Measurements from ENCODE around the gene PIGN.

PIGN gene

DNA sequence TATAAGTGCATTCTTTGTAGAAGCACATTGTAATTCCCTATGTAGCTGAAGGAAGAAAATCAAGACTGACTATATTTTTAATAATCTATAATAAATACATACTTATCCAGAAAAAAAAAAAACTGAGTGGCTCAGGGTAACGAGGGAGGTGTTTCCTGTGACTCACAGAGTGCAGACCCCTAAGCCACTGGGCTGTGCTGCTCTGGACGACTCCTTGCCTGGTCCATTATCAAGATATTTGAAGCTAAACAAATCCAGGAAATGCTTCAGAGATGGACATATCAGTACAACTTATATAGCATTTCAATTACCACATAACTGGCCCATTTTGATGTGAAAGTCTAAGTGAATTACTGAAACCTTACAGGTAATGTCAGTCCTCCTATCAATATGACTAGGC lies 80.6 kb downstream of the PIGN start:
- TF ChIP-seq POLR2AphosphoS5 (IDR thresholded peaks at IDR 0.05; ENCODE audit: low read depth, low read length) (no peak), TAF1 (IDR thresholded peaks at IDR 0.05; ENCODE audit: borderline replicate concordance, low read depth, low read length) (no peak), POLR2A (IDR thresholded peaks at IDR 0.05; ENCODE audit: low read depth, low read length) (no peak)
- DNase-seq (ENCODE audit: insufficient read length) (no peak), FAIRE-seq (no peak)

- FAIRE-seq (no peak), DNase-seq (ENCODE audit: insufficient read length) (no peak)
Measured at GRCh38 chr18:62105376-62105775, 81.5 kb downstream of the PIGN start.

DNA sequence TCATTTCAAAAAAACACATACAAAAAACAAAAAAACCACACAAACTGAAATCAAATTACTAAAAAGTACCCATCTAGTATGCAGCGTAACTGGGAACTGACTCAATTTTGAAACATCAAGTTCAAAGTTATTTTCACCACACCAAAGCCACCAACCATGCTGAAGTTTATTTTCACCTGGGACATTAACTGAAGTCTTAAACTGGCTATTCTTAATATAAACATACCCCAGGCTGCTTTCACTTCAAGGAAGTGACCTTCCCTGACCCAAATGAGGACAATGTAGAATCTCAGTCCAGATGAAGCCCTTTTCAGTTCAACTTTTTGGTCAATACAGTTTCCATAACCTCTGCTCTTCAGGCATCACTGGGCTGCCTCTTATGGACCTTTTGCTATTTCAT lies 84.6 kb downstream of the PIGN start:
- no peak for TF ChIP-seq TAF1 (IDR thresholded peaks at IDR 0.05; ENCODE audit: borderline replicate concordance, low read depth, low read length)
- TF ChIP-seq POLR2A (IDR thresholded peaks at IDR 0.05; ENCODE audit: low read depth, low read length), result no peak
- no peak for TF ChIP-seq POLR2AphosphoS5 (IDR thresholded peaks at IDR 0.05; ENCODE audit: low read depth, low read length)
- FAIRE-seq, result no peak
- no peak for DNase-seq (ENCODE audit: insufficient read length)

More at GRCh38 chr18:62105376-62105775, 81.5 kb downstream of the PIGN start:
- TF ChIP-seq TAF1 (IDR thresholded peaks at IDR 0.05; ENCODE audit: borderline replicate concordance, low read depth, low read length) (no peak), POLR2A (IDR thresholded peaks at IDR 0.05; ENCODE audit: low read depth, low read length) (no peak), POLR2AphosphoS5 (IDR thresholded peaks at IDR 0.05; ENCODE audit: low read depth, low read length) (no peak)

GRCh38 chr18:62101321-62101721 lies 85.5 kb downstream of the PIGN start:
- FAIRE-seq (no peak), DNase-seq (ENCODE audit: insufficient read length) (no peak)
- TF ChIP-seq TAF1 (IDR thresholded peaks at IDR 0.05; ENCODE audit: borderline replicate concordance, low read depth, low read length), result no peak
- no peak for TF ChIP-seq POLR2A (IDR thresholded peaks at IDR 0.05; ENCODE audit: low read depth, low read length)
- TF ChIP-seq POLR2AphosphoS5 (IDR thresholded peaks at IDR 0.05; ENCODE audit: low read depth, low read length), result no peak

GRCh38 chr18:62098960-62099359 lies 87.9 kb downstream of the PIGN start:
- TF ChIP-seq TAF1 (IDR thresholded peaks at IDR 0.05; ENCODE audit: borderline replicate concordance, low read depth, low read length) (no peak), POLR2A (IDR thresholded peaks at IDR 0.05; ENCODE audit: low read depth, low read length) (no peak), POLR2AphosphoS5 (IDR thresholded peaks at IDR 0.05; ENCODE audit: low read depth, low read length) (no peak)
- no peak for DNase-seq (ENCODE audit: insufficient read length)
- FAIRE-seq, result no peak

DNA sequence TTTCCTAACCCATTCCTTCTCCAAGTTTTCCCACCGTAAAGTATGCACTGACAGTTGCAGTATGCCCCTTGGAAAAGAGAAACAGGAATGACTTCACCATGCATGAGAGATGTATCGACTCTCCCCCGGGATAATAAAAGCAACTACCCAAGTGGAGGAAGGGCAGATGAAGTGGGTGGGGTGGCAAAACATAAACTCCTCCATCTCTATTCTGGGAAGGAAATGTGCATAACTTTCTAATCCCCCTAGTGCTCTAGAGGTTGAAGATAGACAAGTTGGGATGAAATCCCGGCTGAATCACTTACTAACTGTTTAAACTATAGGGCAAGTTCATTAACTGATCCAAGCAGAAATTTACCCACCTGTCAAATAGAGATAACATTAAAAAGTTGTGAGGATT lies 89.2 kb downstream of the PIGN start:
- DNase-seq (ENCODE audit: insufficient read length), result no peak
- FAIRE-seq, result no peak
- TF ChIP-seq POLR2AphosphoS5 (IDR thresholded peaks at IDR 0.05; ENCODE audit: low read depth, low read length), result no peak
- TF ChIP-seq TAF1 (IDR thresholded peaks at IDR 0.05; ENCODE audit: borderline replicate concordance, low read depth, low read length), result no peak
- no peak for TF ChIP-seq POLR2A (IDR thresholded peaks at IDR 0.05; ENCODE audit: low read depth, low read length)

DNA sequence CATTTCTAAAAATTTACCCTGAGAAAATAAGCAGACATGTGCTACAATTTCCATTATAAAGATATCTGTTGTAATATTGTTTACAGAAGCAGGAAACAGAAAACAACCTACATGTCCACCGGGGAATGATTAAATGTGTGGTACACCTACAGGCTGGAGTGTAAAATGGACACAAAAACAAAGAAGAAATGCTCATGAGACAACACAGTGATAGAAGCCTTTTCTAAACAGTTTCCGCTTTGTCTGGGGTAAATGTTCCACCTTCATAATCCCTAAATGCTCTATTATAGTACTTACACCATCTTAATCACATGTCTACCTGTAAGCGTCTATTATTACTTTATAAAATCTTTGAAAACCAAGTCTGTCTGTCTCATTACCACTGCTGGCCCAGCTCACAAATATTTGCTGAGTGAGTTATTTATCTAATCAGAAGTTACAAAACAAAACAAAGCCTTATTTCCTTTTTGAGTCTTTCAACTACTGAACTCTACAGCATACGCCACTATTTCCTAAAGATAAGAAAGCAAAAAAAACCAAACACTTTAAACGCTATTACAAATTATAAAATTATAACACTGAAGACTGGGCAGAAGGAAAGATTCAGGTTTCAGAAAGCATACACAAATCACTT lies 95.3 kb downstream of the PIGN start:
- no peak for DNase-seq (ENCODE audit: insufficient read length)
- FAIRE-seq, result no peak
- no peak for TF ChIP-seq TAF1 (IDR thresholded peaks at IDR 0.05; ENCODE audit: borderline replicate concordance, low read depth, low read length)
- TF ChIP-seq POLR2A (IDR thresholded peaks at IDR 0.05; ENCODE audit: low read depth, low read length), result no peak
- TF ChIP-seq POLR2AphosphoS5 (IDR thresholded peaks at IDR 0.05; ENCODE audit: low read depth, low read length), result no peak

GRCh38 chr18:62089174-62089573 lies 97.7 kb downstream of the PIGN start:
- no peak for FAIRE-seq
- no peak for DNase-seq (ENCODE audit: insufficient read length)
- TF ChIP-seq POLR2AphosphoS5 (IDR thresholded peaks at IDR 0.05; ENCODE audit: low read depth, low read length) (no peak), POLR2A (IDR thresholded peaks at IDR 0.05; ENCODE audit: low read depth, low read length) (no peak), TAF1 (IDR thresholded peaks at IDR 0.05; ENCODE audit: borderline replicate concordance, low read depth, low read length) (no peak)

GRCh38 chr18:62088156-62088555 lies 98.7 kb downstream of the PIGN start:
- no peak for FAIRE-seq
- TF ChIP-seq POLR2A (IDR thresholded peaks at IDR 0.05; ENCODE audit: low read depth, low read length) (no peak), TAF1 (IDR thresholded peaks at IDR 0.05; ENCODE audit: borderline replicate concordance, low read depth, low read length) (no peak), POLR2AphosphoS5 (IDR thresholded peaks at IDR 0.05; ENCODE audit: low read depth, low read length) (no peak)
- DNase-seq (ENCODE audit: insufficient read length), result no peak

GRCh38 chr18:62085756-62086155 lies 101.1 kb downstream of the PIGN start:
- DNase-seq (ENCODE audit: insufficient read length) (no peak), FAIRE-seq (no peak)

DNA sequence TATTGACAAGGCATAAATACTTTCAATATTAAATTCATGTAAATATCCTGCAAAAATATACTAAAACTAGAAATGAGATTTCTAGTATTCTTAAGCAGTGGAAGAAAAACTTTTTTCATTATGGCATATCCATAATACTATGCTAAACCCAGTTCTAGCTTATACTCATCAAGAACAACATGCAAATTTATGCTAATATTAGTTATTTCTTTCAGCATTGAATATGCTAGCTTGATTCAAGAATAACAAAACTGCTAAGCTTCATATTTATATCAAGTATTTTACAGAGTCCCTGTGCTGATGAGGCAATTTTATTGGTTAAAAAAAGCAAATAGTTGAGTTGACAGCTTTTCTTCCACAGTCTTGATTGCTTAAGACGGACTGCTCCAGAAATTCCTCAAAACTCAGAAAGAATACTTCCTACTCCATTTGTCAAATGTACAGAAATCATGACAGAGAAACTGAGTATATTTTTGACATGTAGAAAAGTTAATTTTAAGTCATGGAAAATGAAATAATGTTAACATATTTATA lies 105.0 kb downstream of the PIGN start:
- DNase-seq (ENCODE audit: insufficient read length) (no peak), FAIRE-seq (no peak)
- TF ChIP-seq TAF1 (IDR thresholded peaks at IDR 0.05; ENCODE audit: borderline replicate concordance, low read depth, low read length), result no peak
- TF ChIP-seq POLR2AphosphoS5 (IDR thresholded peaks at IDR 0.05; ENCODE audit: low read depth, low read length), result no peak
- no peak for TF ChIP-seq POLR2A (IDR thresholded peaks at IDR 0.05; ENCODE audit: low read depth, low read length)

More at GRCh38 chr18:62085756-62086155, 101.1 kb downstream of the PIGN start:
- TF ChIP-seq POLR2A (IDR thresholded peaks at IDR 0.05; ENCODE audit: low read depth, low read length) (no peak), TAF1 (IDR thresholded peaks at IDR 0.05; ENCODE audit: borderline replicate concordance, low read depth, low read length) (no peak), POLR2AphosphoS5 (IDR thresholded peaks at IDR 0.05; ENCODE audit: low read depth, low read length) (no peak)

- DNase-seq (ENCODE audit: insufficient read length) (no peak), FAIRE-seq (no peak)
- TF ChIP-seq POLR2A (IDR thresholded peaks at IDR 0.05; ENCODE audit: low read depth, low read length) (no peak), POLR2AphosphoS5 (IDR thresholded peaks at IDR 0.05; ENCODE audit: low read depth, low read length) (no peak), TAF1 (IDR thresholded peaks at IDR 0.05; ENCODE audit: borderline replicate concordance, low read depth, low read length) (no peak)
Measured at GRCh38 chr18:62081248-62081647, 105.6 kb downstream of the PIGN start.

Measured in GM12892 (cell line).